ENCODE results near the gene TBX21. TPM values are rescaled to one million over a fixed set of nuclear protein-coding genes. Genes with fewer than 3 reads are reported as not detected.

TBX21 gene
- total and polyA plus RNA-seq, 10 of the 15 experiments (the other 5 are each of a cell fraction or from before 2014, with no cell fraction given) = 0.63 to 9.6 (median 5.0) TPM

DNA sequence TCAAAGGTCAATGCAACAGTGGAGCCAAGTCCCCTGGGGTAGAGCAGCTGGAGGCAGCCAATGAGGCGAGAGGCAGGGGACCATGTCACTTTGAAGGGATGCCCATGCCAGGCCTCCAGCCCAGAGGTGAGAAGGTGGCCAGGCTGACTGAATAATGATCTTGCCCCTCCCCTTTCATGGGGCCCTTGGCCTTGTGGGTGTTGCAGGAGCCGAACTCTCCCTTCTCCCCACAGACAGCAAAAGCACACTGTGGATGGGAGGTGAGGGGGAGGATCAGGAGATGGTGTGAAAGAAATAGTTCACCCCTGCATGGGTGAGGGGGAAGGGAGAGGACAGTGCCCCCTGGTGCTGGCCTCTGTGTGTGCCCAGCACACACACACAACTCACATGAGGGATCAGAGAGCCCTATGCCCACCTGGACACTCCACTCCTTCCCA, 15.8 kb upstream of the TBX21 start (continued):
- TF ChIP-seq, protein P1, sequence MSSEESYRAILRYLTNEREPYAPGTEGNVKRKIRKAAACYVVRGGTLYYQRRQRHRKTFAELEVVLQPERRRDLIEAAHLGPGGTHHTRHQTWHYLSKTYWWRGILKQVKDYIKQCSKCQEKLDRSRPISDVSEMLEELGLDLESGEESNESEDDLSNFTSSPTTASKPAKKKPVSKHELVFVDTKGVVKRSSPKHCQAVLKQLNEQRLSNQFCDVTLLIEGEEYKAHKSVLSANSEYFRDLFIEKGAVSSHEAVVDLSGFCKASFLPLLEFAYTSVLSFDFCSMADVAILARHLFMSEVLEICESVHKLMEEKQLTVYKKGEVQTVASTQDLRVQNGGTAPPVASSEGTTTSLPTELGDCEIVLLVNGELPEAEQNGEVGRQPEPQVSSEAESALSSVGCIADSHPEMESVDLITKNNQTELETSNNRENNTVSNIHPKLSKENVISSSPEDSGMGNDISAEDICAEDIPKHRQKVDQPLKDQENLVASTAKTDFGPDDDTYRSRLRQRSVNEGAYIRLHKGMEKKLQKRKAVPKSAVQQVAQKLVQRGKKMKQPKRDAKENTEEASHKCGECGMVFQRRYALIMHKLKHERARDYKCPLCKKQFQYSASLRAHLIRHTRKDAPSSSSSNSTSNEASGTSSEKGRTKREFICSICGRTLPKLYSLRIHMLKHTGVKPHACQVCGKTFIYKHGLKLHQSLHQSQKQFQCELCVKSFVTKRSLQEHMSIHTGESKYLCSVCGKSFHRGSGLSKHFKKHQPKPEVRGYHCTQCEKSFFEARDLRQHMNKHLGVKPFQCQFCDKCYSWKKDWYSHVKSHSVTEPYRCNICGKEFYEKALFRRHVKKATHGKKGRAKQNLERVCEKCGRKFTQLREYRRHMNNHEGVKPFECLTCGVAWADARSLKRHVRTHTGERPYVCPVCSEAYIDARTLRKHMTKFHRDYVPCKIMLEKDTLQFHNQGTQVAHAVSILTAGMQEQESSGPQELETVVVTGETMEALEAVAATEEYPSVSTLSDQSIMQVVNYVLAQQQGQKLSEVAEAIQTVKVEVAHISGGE (CRISPR knock-in tag; IDR thresholded peaks at IDR 0.05) = no peak
- TF ChIP-seq GABPA (IDR thresholded peaks at IDR 0.05; ENCODE audit: low read depth) = no peak
- TF ChIP-seq, protein P2, sequence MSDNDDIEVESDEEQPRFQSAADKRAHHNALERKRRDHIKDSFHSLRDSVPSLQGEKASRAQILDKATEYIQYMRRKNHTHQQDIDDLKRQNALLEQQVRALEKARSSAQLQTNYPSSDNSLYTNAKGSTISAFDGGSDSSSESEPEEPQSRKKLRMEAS (IDR thresholded peaks at IDR 0.05; ENCODE audit: low read depth, low read length) = no peak
- TF ChIP-seq SUZ12 (IDR thresholded peaks at IDR 0.05; ENCODE audit: unreplicated experiment) = no peak
- no peak for TF ChIP-seq RBBP5 (conservative IDR thresholded peaks at IDR 0.05)
- TF ChIP-seq E4F1 (IDR thresholded peaks at IDR 0.05; ENCODE audit: borderline replicate concordance, partially characterized antibody) = no peak
- TF ChIP-seq ZNF24 (IDR thresholded peaks at IDR 0.05) = no peak
- peak; percentile 39; the same call in 1 of the 2 replicates for TF ChIP-seq HDGF (IDR thresholded peaks at IDR 0.05)
- peak; percentile 73 for TF ChIP-seq IKZF1 (conservative IDR thresholded peaks at IDR 0.05)
- TF ChIP-seq TARDBP (IDR thresholded peaks at IDR 0.05; ENCODE audit: borderline replicate concordance) = 0 out of 2 replicates have a peak, but pooled peaks have one; percentile 23
- TF ChIP-seq ATF7 (IDR thresholded peaks at IDR 0.05; ENCODE audit: low read depth) = peak; percentile 38; the same call in 1 of the 2 replicates
- TF ChIP-seq, protein P3, sequence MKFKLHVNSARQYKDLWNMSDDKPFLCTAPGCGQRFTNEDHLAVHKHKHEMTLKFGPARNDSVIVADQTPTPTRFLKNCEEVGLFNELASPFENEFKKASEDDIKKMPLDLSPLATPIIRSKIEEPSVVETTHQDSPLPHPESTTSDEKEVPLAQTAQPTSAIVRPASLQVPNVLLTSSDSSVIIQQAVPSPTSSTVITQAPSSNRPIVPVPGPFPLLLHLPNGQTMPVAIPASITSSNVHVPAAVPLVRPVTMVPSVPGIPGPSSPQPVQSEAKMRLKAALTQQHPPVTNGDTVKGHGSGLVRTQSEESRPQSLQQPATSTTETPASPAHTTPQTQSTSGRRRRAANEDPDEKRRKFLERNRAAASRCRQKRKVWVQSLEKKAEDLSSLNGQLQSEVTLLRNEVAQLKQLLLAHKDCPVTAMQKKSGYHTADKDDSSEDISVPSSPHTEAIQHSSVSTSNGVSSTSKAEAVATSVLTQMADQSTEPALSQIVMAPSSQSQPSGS (IDR thresholded peaks at IDR 0.05; ENCODE audit: low read length) = no peak
- TF ChIP-seq CBX3 (IDR thresholded peaks at IDR 0.05; ENCODE audit: borderline replicate concordance, low read depth) = no peak
- TF ChIP-seq, protein P4, sequence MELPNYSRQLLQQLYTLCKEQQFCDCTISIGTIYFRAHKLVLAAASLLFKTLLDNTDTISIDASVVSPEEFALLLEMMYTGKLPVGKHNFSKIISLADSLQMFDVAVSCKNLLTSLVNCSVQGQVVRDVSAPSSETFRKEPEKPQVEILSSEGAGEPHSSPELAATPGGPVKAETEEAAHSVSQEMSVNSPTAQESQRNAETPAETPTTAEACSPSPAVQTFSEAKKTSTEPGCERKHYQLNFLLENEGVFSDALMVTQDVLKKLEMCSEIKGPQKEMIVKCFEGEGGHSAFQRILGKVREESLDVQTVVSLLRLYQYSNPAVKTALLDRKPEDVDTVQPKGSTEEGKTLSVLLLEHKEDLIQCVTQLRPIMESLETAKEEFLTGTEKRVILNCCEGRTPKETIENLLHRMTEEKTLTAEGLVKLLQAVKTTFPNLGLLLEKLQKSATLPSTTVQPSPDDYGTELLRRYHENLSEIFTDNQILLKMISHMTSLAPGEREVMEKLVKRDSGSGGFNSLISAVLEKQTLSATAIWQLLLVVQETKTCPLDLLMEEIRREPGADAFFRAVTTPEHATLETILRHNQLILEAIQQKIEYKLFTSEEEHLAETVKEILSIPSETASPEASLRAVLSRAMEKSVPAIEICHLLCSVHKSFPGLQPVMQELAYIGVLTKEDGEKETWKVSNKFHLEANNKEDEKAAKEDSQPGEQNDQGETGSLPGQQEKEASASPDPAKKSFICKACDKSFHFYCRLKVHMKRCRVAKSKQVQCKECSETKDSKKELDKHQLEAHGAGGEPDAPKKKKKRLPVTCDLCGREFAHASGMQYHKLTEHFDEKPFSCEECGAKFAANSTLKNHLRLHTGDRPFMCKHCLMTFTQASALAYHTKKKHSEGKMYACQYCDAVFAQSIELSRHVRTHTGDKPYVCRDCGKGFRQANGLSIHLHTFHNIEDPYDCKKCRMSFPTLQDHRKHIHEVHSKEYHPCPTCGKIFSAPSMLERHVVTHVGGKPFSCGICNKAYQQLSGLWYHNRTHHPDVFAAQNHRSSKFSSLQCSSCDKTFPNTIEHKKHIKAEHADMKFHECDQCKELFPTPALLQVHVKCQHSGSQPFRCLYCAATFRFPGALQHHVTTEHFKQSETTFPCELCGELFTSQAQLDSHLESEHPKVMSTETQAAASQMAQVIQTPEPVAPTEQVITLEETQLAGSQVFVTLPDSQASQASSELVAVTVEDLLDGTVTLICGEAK (IDR thresholded peaks at IDR 0.05; ENCODE audit: borderline replicate concordance) = no peak
- no peak for TF ChIP-seq RELA (IDR thresholded peaks at IDR 0.05; ENCODE audit: borderline replicate concordance, partially characterized antibody)
- TF ChIP-seq NR2C1 (IDR thresholded peaks at IDR 0.05) = 0 out of 2 replicates have a peak, but pooled peaks have one; percentile 25
- TF ChIP-seq CHD2 (IDR thresholded peaks at IDR 0.05; ENCODE audit: borderline replicate concordance, low read depth, low read length) = peak; percentile 75
- no peak for TF ChIP-seq BCL11A (IDR thresholded peaks at IDR 0.05; ENCODE audit: low read depth, low read length)
- no peak for TF ChIP-seq ETV6 (conservative IDR thresholded peaks at IDR 0.05 in 1 of 2, IDR thresholded peaks at IDR 0.05 in 1 of 2; ENCODE audit: borderline replicate concordance in 1 of 2, low read depth in 1 of 2)
- TF ChIP-seq MEF2A (IDR thresholded peaks at IDR 0.05; ENCODE audit: insufficient read depth, low read depth, low read length) = no peak

Measured in GM12878 (cell line).